Measurements from ENCODE around the gene TC2N. TPM values are rescaled to one million over a fixed set of nuclear protein-coding genes. Genes with fewer than 3 reads are reported as not detected.

Gene TC2N
- total and polyA plus RNA-seq, 2 experiments from 2014 or later: 10.0 to 35.0 TPM

DNA sequence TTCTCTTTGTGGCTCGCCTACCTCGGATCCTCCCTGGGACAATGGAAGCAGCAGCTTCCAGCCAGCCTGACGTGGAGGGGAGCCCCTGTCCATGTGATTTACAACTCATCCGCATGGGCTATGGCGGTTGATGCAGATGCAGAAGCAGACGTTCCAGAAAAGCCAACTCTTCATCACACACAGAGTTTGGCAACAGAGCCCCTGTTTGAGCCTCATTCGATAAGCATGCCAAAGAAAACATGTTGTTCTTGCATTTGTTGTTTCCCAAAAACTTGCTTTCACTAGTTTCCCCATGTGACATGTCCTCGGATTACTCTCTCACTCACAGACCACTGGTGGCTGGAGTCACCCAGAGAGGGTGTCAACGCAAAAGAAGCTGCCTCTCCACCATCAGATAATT, 16.4 kb upstream of the TC2N start:
- H3K27ac Mint-ChIP-seq: no peak overlapping the region
- no peaks in the 10 kb centered on the region for H3K27me3 Mint-ChIP-seq (ENCODE audit: insufficient read depth, low read depth, poor library complexity)
- Histone ChIP-seq H3K27me3 (ENCODE audit: insufficient read depth) (no peaks in the 10 kb centered on the region), H4K20me1 (replicated peaks; ENCODE audit: insufficient read depth) (no peaks in the 10 kb centered on the region), H2AFZ (no peak overlapping the region), H3K36me3 (ENCODE audit: insufficient read depth) (no peaks in the 10 kb centered on the region), H3F3A (replicated peaks; ENCODE audit: low read depth) (no peaks in the 10 kb centered on the region), H3K4me3 (no peak overlapping the region), H3K79me2 (replicated peaks; ENCODE audit: insufficient read depth) (no peaks in the 10 kb centered on the region), H3K27ac (ENCODE audit: low read depth) (no peak overlapping the region), H3K9me2 (ENCODE audit: insufficient read depth) (no peaks in the 10 kb centered on the region), H3K4me1 (ENCODE audit: insufficient read depth) (no peaks in the 10 kb centered on the region), H3K4me2 (no peak overlapping the region)
- no peak for ATAC-seq
- TF ChIP-seq ZNF331 (CRISPR knock-in tag; IDR thresholded peaks at IDR 0.05; ENCODE audit: low read depth) (no peak), EZH2phosphoT487 (IDR thresholded peaks at IDR 0.05; ENCODE audit: unreplicated experiment) (no peak), NANOG (IDR thresholded peaks at IDR 0.05; ENCODE audit: borderline replicate concordance) (no peak), STAT1 (IDR thresholded peaks at IDR 0.05; ENCODE audit: unreplicated experiment) (no peak), CREB1 (CRISPR knock-in tag; IDR thresholded peaks at IDR 0.05; ENCODE audit: low read depth) (no peak)
- TF ChIP-seq, protein P1, sequence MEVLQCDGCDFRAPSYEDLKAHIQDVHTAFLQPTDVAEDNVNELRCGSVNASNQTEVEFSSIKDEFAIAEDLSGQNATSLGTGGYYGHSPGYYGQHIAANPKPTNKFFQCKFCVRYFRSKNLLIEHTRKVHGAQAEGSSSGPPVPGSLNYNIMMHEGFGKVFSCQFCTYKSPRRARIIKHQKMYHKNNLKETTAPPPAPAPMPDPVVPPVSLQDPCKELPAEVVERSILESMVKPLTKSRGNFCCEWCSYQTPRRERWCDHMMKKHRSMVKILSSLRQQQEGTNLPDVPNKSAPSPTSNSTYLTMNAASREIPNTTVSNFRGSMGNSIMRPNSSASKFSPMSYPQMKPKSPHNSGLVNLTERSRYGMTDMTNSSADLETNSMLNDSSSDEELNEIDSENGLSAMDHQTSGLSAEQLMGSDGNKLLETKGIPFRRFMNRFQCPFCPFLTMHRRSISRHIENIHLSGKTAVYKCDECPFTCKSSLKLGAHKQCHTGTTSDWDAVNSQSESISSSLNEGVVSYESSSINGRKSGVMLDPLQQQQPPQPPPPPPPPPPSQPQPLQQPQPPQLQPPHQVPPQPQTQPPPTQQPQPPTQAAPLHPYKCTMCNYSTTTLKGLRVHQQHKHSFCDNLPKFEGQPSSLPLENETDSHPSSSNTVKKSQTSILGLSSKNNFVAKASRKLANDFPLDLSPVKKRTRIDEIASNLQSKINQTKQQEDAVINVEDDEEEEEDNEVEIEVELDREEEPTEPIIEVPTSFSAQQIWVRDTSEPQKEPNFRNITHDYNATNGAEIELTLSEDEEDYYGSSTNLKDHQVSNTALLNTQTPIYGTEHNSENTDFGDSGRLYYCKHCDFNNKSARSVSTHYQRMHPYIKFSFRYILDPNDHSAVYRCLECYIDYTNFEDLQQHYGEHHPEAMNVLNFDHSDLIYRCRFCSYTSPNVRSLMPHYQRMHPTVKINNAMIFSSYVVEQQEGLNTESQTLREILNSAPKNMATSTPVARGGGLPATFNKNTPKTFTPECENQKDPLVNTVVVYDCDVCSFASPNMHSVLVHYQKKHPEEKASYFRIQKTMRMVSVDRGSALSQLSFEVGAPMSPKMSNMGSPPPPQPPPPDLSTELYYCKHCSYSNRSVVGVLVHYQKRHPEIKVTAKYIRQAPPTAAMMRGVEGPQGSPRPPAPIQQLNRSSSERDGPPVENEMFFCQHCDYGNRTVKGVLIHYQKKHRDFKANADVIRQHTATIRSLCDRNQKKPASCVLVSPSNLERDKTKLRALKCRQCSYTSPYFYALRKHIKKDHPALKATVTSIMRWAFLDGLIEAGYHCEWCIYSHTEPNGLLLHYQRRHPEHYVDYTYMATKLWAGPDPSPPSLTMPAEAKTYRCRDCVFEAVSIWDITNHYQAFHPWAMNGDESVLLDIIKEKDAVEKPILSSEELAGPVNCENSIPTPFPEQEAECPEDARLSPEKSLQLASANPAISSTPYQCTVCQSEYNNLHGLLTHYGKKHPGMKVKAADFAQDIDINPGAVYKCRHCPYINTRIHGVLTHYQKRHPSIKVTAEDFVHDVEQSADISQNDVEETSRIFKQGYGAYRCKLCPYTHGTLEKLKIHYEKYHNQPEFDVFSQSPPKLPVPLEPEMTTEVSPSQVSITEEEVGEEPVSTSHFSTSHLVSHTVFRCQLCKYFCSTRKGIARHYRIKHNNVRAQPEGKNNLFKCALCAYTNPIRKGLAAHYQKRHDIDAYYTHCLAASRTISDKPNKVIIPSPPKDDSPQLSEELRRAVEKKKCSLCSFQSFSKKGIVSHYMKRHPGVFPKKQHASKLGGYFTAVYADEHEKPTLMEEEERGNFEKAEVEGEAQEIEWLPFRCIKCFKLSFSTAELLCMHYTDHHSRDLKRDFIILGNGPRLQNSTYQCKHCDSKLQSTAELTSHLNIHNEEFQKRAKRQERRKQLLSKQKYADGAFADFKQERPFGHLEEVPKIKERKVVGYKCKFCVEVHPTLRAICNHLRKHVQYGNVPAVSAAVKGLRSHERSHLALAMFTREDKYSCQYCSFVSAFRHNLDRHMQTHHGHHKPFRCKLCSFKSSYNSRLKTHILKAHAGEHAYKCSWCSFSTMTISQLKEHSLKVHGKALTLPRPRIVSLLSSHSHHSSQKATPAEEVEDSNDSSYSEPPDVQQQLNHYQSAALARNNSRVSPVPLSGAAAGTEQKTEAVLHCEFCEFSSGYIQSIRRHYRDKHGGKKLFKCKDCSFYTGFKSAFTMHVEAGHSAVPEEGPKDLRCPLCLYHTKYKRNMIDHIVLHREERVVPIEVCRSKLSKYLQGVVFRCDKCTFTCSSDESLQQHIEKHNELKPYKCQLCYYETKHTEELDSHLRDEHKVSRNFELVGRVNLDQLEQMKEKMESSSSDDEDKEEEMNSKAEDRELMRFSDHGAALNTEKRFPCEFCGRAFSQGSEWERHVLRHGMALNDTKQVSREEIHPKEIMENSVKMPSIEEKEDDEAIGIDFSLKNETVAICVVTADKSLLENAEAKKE (CRISPR knock-in tag; IDR thresholded peaks at IDR 0.05): no peak
- TF ChIP-seq, protein P2, sequence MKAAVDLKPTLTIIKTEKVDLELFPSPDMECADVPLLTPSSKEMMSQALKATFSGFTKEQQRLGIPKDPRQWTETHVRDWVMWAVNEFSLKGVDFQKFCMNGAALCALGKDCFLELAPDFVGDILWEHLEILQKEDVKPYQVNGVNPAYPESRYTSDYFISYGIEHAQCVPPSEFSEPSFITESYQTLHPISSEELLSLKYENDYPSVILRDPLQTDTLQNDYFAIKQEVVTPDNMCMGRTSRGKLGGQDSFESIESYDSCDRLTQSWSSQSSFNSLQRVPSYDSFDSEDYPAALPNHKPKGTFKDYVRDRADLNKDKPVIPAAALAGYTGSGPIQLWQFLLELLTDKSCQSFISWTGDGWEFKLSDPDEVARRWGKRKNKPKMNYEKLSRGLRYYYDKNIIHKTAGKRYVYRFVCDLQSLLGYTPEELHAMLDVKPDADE (IDR thresholded peaks at IDR 0.05): no peak
- TF ChIP-seq, protein P3, sequence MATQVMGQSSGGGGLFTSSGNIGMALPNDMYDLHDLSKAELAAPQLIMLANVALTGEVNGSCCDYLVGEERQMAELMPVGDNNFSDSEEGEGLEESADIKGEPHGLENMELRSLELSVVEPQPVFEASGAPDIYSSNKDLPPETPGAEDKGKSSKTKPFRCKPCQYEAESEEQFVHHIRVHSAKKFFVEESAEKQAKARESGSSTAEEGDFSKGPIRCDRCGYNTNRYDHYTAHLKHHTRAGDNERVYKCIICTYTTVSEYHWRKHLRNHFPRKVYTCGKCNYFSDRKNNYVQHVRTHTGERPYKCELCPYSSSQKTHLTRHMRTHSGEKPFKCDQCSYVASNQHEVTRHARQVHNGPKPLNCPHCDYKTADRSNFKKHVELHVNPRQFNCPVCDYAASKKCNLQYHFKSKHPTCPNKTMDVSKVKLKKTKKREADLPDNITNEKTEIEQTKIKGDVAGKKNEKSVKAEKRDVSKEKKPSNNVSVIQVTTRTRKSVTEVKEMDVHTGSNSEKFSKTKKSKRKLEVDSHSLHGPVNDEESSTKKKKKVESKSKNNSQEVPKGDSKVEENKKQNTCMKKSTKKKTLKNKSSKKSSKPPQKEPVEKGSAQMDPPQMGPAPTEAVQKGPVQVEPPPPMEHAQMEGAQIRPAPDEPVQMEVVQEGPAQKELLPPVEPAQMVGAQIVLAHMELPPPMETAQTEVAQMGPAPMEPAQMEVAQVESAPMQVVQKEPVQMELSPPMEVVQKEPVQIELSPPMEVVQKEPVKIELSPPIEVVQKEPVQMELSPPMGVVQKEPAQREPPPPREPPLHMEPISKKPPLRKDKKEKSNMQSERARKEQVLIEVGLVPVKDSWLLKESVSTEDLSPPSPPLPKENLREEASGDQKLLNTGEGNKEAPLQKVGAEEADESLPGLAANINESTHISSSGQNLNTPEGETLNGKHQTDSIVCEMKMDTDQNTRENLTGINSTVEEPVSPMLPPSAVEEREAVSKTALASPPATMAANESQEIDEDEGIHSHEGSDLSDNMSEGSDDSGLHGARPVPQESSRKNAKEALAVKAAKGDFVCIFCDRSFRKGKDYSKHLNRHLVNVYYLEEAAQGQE (IDR thresholded peaks at IDR 0.05; ENCODE audit: unreplicated experiment): no peak
- TF ChIP-seq, protein P4, sequence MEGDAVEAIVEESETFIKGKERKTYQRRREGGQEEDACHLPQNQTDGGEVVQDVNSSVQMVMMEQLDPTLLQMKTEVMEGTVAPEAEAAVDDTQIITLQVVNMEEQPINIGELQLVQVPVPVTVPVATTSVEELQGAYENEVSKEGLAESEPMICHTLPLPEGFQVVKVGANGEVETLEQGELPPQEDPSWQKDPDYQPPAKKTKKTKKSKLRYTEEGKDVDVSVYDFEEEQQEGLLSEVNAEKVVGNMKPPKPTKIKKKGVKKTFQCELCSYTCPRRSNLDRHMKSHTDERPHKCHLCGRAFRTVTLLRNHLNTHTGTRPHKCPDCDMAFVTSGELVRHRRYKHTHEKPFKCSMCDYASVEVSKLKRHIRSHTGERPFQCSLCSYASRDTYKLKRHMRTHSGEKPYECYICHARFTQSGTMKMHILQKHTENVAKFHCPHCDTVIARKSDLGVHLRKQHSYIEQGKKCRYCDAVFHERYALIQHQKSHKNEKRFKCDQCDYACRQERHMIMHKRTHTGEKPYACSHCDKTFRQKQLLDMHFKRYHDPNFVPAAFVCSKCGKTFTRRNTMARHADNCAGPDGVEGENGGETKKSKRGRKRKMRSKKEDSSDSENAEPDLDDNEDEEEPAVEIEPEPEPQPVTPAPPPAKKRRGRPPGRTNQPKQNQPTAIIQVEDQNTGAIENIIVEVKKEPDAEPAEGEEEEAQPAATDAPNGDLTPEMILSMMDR (conservative IDR thresholded peaks at IDR 0.05; ENCODE audit: low read depth in 2 of 2): no peak
- no peaks in the 10 kb centered on the region for H3K4me1 Mint-ChIP-seq
- H3K36me3 Mint-ChIP-seq (ENCODE audit: low read depth): no peaks in the 10 kb centered on the region
- H3K4me3 Mint-ChIP-seq: no peak overlapping the region
- DNase-seq (ENCODE audit: low spot score): no peak
- H3K9me3 Mint-ChIP-seq: no peaks in the 10 kb centered on the region

All from GM23338 (cell line).